NCI-H2196 treated with DMSO at 0.1 percent for 48 hours (cell line): ENCODE data around the gene CERT1.

ENCODE experiments used
- DNase-seq: peaks from one replicate; lab custom pipeline; 2025; ENCODE audit not compliant: unreplicated experiment; lab: John Stamatoyannopoulos, UW

The CERT1 gene

DNA sequence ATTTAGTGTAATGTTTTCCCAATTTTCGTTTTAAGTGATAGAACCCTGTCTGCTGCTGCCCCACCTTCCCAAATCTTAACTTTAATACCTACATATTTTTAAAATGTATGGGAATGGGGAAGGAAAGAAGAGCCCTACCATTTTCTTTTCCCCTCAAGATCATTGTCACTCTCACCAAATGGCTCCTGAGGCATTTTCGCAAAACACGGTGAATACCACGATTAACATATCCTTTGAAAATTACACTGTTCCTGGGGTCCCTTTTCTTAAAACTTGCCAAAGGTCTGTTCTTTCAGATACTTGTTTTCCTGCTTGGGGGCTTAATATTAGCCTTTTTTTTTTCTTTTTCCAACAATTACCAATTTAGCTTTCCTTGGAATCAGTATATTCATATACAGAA is 36.1 kb downstream of the CERT1 start:
- no peak for DNase-seq

- no peak for DNase-seq
Observed at GRCh38 chr5:75473463-75473862, 38.0 kb downstream of the CERT1 start.

GRCh38 chr5:75472973-75473372 is 38.5 kb downstream of the CERT1 start:
- no peak for DNase-seq

- no peak for DNase-seq
Observed at GRCh38 chr5:75471193-75471592, 40.2 kb downstream of the CERT1 start.

GRCh38 chr5:75469017-75469416 is 42.4 kb downstream of the CERT1 start:
- DNase-seq, result no peak

DNA sequence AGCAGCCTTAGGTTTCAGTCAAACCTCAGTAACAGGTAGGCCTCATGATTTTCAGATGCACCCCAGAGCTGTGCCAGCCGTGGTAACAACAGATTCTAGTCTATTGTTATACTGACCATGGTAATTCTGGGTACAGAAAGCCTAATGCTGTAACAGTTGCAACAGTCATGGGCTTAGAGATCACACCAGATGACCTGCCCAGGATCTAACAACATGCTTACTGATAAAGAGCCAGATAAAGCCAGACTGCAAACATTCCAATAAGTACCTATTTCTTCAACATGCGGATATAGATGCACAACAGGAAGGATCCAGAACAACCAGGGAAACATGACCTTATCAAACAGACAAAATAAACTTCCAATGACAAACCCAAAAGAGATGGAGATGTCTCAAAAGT is 42.8 kb downstream of the CERT1 start:
- DNase-seq, result no peak

- no peak for DNase-seq
Observed at GRCh38 chr5:75466006-75466716, 45.3 kb downstream of the CERT1 start.

DNA sequence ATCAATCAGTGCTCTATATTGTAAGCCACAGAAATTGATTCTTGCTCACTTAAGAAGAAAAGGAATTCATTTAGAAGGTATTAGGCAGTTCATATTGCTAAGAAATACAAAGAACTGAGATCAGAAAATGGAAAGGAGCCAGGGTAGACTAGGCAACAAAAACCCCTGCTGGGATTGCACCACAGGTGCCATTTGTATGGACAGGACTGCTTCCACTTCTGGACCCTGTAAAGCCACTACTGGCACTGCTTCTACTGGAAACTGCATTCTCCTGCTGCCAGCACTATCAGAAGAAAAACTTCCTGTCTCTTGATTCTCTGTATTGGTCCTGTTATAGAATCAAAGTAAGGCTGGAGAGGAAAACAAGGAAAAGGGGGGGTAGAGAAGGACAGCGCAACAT is 45.9 kb downstream of the CERT1 start:
- peak; percentile 35 for DNase-seq

GRCh38 chr5:75463726-75464125 is 47.7 kb downstream of the CERT1 start:
- no peak for DNase-seq

DNA sequence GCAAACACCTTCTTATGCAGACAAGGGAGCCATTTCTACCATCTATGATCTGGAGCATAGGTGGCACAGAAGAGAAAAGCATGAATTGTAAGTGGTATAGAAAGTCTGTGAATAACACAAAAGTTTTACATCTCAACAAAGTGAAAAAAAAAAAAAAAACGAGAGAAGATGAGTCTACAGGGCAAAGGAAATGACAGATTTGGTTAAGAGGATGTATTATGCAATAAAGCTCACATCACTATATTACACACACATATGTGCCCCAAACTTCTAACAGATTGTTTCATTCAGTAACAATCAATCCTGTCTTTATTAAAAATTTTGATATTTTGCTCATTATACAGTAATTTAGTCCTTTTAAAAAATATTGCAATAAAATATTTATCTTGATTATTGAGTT is 49.8 kb downstream of the CERT1 start:
- no peak for DNase-seq

DNA sequence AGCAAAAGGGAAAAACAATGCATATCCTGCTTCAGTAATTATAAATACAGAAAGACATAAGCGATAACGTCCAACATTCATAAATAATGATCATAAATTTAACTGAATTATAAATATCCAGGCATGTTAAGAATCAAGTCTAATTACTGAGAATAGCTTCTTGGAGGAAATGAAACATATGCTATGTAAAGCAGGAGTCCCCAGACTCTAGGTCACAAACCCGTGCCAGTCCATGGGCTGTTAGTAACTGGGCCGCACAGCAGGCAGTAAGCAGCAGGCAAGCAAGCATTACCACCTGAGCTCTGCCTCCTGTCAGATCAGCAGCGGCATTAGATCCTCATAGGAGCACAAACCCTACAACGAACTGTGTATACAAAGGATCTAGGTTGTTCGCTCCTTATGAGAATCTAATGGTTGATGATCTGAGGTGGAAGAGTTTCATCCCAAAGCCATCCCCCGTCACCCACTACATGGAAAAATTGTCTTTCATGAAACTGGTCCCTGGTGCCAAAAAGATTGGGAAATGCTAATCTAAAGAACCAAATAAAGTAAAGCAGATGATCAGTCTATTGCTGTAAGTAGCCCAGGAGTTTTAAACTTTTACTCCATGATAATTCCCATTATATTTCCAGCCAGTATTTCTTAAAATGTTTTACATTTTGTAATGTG is 50.4 kb downstream of the CERT1 start:
- DNase-seq, result no peak

DNA sequence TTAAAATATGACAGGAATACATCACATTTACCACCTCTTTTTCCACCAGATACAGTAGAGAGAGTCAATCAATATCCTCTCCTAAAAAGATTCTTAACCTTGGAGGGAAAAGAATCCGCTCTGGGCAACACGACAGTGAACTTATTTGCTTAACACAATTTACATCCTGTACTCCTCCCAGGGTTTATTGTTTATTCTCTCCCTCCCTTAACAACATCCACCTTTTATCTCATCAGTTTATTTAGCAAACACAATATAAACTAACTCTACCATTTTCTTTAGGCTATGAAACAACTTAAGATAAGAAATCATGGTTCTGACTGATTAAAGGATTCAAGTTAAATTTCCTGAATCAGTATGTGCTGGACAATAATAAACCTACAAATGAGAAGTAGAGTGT is 50.9 kb downstream of the CERT1 start:
- no peak for DNase-seq

DNA sequence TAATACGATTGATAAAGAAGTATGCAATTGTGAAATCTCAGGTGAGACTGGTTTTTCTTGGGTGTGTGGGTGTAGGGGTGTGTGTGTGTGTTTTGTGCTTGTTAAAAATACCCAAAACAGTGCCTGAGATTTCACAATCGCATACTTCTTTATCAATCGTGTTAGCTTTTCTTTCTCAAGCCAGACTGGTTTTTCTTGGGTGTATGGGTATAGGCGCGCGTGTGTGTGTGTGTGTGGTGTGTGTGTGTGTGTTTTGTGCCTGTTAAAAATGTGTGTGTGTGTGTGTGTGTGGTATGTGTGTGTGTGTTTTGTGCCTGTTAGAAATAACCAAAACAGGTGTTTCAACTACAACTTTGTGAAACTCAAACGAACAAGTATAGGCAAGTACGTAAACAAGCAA is 53.7 kb downstream of the CERT1 start:
- DNase-seq, result no peak

DNA sequence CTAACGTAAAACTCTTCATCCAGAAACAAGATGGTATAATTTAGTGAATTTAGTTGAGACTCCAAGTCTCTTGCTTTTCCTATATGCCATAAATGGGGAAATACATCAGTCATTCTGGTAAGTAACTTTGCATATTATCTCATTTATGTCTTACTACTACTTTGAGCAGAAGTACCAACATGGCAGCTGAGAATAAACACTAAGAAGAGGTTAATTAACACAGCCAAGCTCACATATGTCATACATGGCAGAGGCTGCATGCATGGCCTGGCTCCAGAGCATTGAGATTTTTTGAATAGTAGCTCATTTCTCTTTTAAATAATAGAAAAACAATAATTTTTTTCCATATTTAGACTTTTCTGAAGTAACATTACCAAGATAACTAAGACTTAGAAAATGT is 54.3 kb downstream of the CERT1 start:
- DNase-seq, result no peak

DNA sequence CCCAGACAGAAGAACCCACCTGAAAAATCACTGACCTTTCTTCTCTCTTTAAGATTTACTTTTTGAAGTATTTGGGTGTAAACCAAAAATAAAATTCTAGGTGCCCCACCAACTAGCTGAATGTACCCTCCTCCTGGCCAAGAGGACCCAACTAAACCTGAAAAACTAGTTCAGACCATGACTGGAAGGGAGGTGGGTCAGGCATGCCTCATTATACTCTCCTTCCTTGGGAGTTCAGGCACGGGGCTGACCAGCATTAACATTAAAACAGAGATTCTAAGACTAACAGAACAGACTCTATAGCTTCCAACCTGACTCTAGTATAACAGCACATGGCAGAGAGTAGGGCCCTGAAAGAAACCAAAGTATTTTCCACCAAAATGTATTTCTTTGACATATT is 61.4 kb downstream of the CERT1 start:
- no peak for DNase-seq

GRCh38 chr5:75446068-75446467 is 65.4 kb downstream of the CERT1 start:
- no peak for DNase-seq

DNA sequence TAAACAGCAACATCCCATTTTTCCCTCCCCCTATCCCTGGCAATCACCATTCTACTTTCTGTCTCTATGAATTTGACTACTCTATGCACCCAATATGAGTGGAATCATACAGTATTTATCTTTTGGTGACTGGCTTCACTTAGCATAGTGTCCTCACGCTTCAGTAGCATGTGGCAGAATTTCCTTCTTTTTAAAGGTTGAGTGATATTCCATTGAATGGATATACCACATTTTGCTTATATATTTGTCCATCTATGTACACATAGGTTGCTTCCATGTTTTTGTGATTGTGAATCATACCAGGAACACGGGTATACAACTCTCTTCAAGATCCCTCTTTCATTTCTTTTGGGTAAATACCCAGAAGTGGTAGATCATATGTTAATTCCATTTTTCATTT is 69.9 kb downstream of the CERT1 start:
- no peak for DNase-seq

DNA sequence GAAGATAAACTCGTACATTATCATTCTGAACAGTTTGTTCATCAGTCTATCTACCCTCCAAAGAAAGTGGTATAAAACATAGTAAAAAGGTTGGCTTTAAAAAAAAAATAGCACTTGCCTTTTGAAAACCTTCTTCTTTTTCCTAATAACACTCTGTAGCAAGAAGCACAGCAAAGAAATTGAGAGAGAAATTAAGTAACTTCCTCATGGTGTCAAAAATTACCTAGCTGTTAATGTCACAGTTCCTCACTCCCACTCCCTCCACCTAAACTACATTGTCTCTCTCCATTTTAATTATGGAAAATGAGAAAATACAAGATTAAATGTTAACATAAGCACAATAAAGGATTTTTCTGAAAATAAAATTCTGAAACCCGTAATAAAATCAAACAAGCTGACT is 72.2 kb downstream of the CERT1 start:
- DNase-seq, result no peak

DNA sequence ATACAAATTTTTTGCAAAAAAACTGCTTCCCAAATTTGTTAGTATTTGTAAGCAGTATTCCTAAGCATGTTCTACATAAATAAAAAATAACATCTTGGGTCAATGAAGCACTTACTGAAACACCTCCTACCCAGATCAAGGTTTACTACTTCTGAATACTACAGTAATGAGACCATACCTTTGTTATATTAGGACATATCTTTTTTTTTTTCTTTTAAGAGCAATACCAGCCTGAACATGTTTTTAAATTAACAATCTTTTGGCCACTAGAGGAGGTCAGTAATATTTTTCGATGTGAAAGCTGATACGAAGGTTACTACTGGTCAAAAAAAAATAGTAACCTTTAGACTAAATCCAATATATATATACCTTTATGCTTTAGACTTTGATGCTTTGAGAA is 72.7 kb downstream of the CERT1 start:
- DNase-seq, result no peak

GRCh38 chr5:75435096-75435495 is 76.3 kb downstream of the CERT1 start:
- no peak for DNase-seq

- DNase-seq, result no peak
Observed at GRCh38 chr5:75433814-75434506, 77.5 kb downstream of the CERT1 start.

DNA sequence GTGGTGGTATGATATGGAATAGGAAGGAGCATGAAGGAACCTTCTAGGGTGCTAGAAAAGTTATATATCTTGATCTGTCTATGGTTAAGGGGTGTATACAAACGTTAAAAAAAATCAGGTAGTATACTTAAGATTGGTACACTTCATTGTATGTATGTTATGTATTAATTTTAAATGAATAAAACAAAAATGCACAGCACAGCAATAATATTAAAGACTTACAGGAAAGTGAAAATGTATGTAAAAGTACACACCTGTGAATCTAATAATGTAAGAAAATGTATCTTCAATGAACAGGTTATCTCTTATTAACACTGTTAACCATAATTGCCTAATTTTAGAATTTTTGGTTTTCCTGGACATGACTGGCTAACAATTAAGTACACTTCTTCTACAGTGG is 97.2 kb downstream of the CERT1 start:
- DNase-seq, result no peak
